GM23338 (cell line): ENCODE results near the gene ELFN2. TPM values are rescaled to one million over a fixed set of nuclear protein-coding genes. Genes with fewer than 3 reads are reported as not detected.

Experiments used
- ATAC-seq: fragments of 200-7000 bp; cut with Tn5 transposase; 3 replicates; pipeline ENCODE4 v1.9.1; 2020
- DNase-seq: peaks from one replicate; pipeline ENCODE4 v3.0.0-alpha.2; 2015; ENCODE audit warnings: low spot score
- H2AFZ ChIP-seq: fragments of 200-600 bp; sonication (generic); 2 replicates; pipeline ENCODE4 v1.8.0; 2016; ENCODE audit warnings: antibody characterized with exemption, mild to moderate bottlenecking, moderate library complexity
- H3F3A ChIP-seq: fragments of 200-600 bp; sonication (generic); replicated peaks from 2 replicates; pipeline ENCODE4 v1.8.0; 2017; ENCODE audit warnings: antibody characterized with exemption, mixed run types, low read depth
- H3K27ac ChIP-seq: fragments of 200-600 bp; sonication (generic); 2 replicates; pipeline ENCODE4 v1.6.1; 2016; ENCODE audit warnings: low read depth
- H3K27me3 ChIP-seq: fragments of 200-600 bp; sonication (generic); 2 replicates; pipeline ENCODE4 v1.8.0; 2016; ENCODE audit warnings: mild to moderate bottlenecking, mixed run types, moderate library complexity; ENCODE audit not compliant: insufficient read depth
- H3K36me3 ChIP-seq: fragments of 200-600 bp; sonication (generic); 2 replicates; pipeline ENCODE4 v1.8.0; 2016; ENCODE audit warnings: mild to moderate bottlenecking; ENCODE audit not compliant: insufficient read depth
- H3K4me1 ChIP-seq: fragments of 200-600 bp; sonication (generic); 2 replicates; pipeline ENCODE4 v1.8.0; 2016; ENCODE audit warnings: mild to moderate bottlenecking, moderate library complexity; ENCODE audit not compliant: insufficient read depth
- H3K4me2 ChIP-seq: fragments of 200-600 bp; sonication (generic); 2 replicates; pipeline ENCODE4 v1.7.1; 2017; ENCODE audit warnings: mixed run types
- H3K4me3 ChIP-seq: fragments of 200-600 bp; sonication (generic); 2 replicates; pipeline ENCODE4 v1.6.1; 2016; ENCODE audit warnings: mixed run types
- H3K79me2 ChIP-seq: fragments of 200-600 bp; sonication (generic); replicated peaks from 2 replicates; pipeline ENCODE4 v1.8.0; 2017; ENCODE audit warnings: mild to moderate bottlenecking; ENCODE audit not compliant: insufficient read depth
- H3K9me2 ChIP-seq: fragments of 200-600 bp; sonication (generic); 2 replicates; pipeline ENCODE4 v1.8.0; 2017; ENCODE audit not compliant: insufficient read depth
- H4K20me1 ChIP-seq: fragments of 200-600 bp; sonication (generic); replicated peaks from 2 replicates; pipeline ENCODE4 v1.8.0; 2017; ENCODE audit warnings: mild to moderate bottlenecking; ENCODE audit not compliant: insufficient read depth
- H3K27ac Mint-ChIP-seq: 2 replicates; pipeline ENCODE4 v1.8.0; 2020; ENCODE audit warnings: inconsistent platforms, mild to moderate bottlenecking, moderate library complexity, mixed read lengths
- H3K27me3 Mint-ChIP-seq: 3 replicates; pipeline ENCODE4 v1.8.0; 2022; ENCODE audit warnings: low read depth, mild to moderate bottlenecking, moderate library complexity, mixed read lengths, inconsistent platforms; ENCODE audit not compliant: insufficient read depth, poor library complexity
- H3K36me3 Mint-ChIP-seq: 3 replicates; pipeline ENCODE4 v1.8.0; 2021; ENCODE audit warnings: low read depth, mild to moderate bottlenecking, inconsistent platforms, moderate library complexity, mixed read lengths
- H3K4me1 Mint-ChIP-seq: 3 replicates; pipeline ENCODE4 v1.8.0; 2020; ENCODE audit warnings: mild to moderate bottlenecking, inconsistent platforms, mixed read lengths
- H3K4me3 Mint-ChIP-seq: 3 replicates; pipeline ENCODE4 v1.8.0; 2021; ENCODE audit warnings: moderate library complexity, mild to moderate bottlenecking, inconsistent platforms, mixed read lengths
- H3K9me3 Mint-ChIP-seq: 3 replicates; pipeline ENCODE4 v1.8.0; 2020; ENCODE audit warnings: moderate library complexity, mild to moderate bottlenecking, inconsistent platforms, mixed read lengths
- CREB1 ChIP-seq: fragments of 250-450 bp; sonication (Bioruptor Pico); IDR thresholded peaks from 2 replicates; pipeline ENCODE4 v1.5.0; 2020; ENCODE audit warnings: low read depth, mild to moderate bottlenecking, moderate library complexity
- EZH2phosphoT487 ChIP-seq: fragments of 200-600 bp; sonication (generic); IDR thresholded peaks from one replicate; pipeline ENCODE4 v1.8.1; 2018; ENCODE audit warnings: antibody characterized with exemption; ENCODE audit not compliant: unreplicated experiment
- JUNB ChIP-seq: IDR thresholded peaks from one replicate; pipeline ENCODE4 v1.6.1; 2016; ENCODE audit warnings: antibody characterized with exemption; ENCODE audit not compliant: unreplicated experiment
- POLR2AphosphoS5 ChIP-seq: IDR thresholded peaks from 2 replicates; pipeline ENCODE4 v1.6.1; 2016; ENCODE audit warnings: antibody characterized with exemption, low read depth
- STAT1 ChIP-seq: IDR thresholded peaks from one replicate; pipeline ENCODE4 v1.6.1; 2016; ENCODE audit warnings: antibody characterized with exemption; ENCODE audit not compliant: unreplicated experiment
- ZNF114 ChIP-seq: fragments of 250-450 bp; sonication (Bioruptor Pico); IDR thresholded peaks from 2 replicates; pipeline ENCODE4 v1.5.0; 2020; ENCODE audit warnings: mild to moderate bottlenecking, moderate library complexity
- polyA plus RNA-seq: library from polyadenylated mRNA; unstranded; fragments of >200 nt; fragmentation: Nextera tagmentation; extraction: Ambion mirVana; gene quantifications from 2 replicates; pipeline ENCODE4 v1.2.1, GENCODE V29; 2016
- total RNA-seq: library from RNA; depleted of rRNA; stranded (reverse); fragments of >200 nt; shearing (Covaris generic); gene quantifications from 2 replicates; pipeline ENCODE4 v1.2.3, GENCODE V29; 2014
- TF ChIP-seq, protein P1 (sequence below), 2 experiments: fragments of 200-600 bp in 1 of 2; sonication (generic) in 1 of 2; conservative IDR thresholded peaks; 2 replicates each; pipeline versions ENCODE4 v1.5.1 to v1.6.1; 2016 to 2017; ENCODE audit warnings: antibody characterized with exemption in 2 of 2, low read depth in 2 of 2, mild to moderate bottlenecking in 2 of 2, moderate library complexity in 1 of 2
- TF ChIP-seq, protein P2 (sequence below): IDR thresholded peaks from one replicate; pipeline ENCODE4 v1.6.1; 2018; ENCODE audit warnings: antibody characterized with exemption; ENCODE audit not compliant: unreplicated experiment

ELFN2 gene
- total and polyA plus RNA-seq, 2 experiments from 2014 or later: 0.18 to 0.35 TPM

DNA sequence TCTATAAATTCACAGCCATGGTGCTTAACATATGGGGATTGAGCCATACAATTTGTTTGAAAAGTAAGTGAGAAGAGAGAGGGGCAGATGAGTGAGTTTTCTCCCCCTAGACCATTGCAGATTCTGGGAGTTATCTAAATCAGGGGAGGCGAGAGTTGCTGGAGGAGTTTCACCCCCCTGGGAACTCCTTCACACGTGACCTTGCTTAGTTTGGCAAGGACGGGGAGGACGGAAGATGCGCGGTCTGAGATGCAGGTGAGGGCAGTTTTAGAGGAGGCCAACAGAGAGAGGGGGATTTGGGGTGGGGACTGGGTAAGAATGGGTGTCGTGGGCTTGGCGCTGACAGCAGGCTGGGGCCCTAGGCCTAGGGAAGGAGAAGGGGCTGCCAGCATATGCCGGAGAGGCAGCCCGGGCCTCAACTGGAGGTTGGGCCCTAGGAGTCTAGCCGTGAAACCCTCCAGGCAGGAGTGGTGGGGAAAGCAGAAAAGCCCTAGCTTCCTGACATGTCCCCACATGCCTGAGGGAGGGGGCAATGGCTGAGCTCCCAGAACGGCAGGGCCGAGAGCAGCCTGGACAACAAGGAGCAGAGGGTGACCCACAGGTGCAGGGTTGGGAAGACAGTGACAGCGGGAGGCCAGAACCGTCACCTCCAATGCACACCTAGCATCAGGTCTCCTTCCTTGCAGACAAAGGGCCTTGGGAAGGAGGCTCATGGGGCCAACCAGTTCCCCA, 63.9 kb downstream of the ELFN2 start:
- DNase-seq (no peak), ATAC-seq (no peak)
- Mint-ChIP-seq H3K36me3 (no peaks in the 10 kb centered on the region), H3K4me3 (no peak overlapping the region; the same call in 2 of the 3 replicates), H3K9me3 (no peaks in the 10 kb centered on the region), H3K4me1 (peaks cover 21% of the 10 kb centered on the region), H3K27me3 (peaks cover 13% of the 10 kb centered on the region), H3K27ac (no peak overlapping the region)
- no peaks in the 10 kb centered on the region for H3K79me2 ChIP-seq
- no peaks in the 10 kb centered on the region for H3K36me3 ChIP-seq
- H2AFZ ChIP-seq: peak overlapping the region; percentile 23; the same call in 1 of the 2 replicates
- H3K27ac ChIP-seq: no peak overlapping the region
- TF ChIP-seq, protein P1, sequence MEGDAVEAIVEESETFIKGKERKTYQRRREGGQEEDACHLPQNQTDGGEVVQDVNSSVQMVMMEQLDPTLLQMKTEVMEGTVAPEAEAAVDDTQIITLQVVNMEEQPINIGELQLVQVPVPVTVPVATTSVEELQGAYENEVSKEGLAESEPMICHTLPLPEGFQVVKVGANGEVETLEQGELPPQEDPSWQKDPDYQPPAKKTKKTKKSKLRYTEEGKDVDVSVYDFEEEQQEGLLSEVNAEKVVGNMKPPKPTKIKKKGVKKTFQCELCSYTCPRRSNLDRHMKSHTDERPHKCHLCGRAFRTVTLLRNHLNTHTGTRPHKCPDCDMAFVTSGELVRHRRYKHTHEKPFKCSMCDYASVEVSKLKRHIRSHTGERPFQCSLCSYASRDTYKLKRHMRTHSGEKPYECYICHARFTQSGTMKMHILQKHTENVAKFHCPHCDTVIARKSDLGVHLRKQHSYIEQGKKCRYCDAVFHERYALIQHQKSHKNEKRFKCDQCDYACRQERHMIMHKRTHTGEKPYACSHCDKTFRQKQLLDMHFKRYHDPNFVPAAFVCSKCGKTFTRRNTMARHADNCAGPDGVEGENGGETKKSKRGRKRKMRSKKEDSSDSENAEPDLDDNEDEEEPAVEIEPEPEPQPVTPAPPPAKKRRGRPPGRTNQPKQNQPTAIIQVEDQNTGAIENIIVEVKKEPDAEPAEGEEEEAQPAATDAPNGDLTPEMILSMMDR (conservative IDR thresholded peaks at IDR 0.05; ENCODE audit: low read depth in 2 of 2): no peak
- no peak for TF ChIP-seq CREB1 (CRISPR knock-in tag)
- H3K9me2 ChIP-seq: no peaks in the 10 kb centered on the region
- no peak overlapping the region for H3K4me2 ChIP-seq
- H3K27me3 ChIP-seq: no peaks in the 10 kb centered on the region
- H3K4me3 ChIP-seq: no peak overlapping the region
- no peaks in the 10 kb centered on the region for H4K20me1 ChIP-seq
- no peaks in the 10 kb centered on the region for H3F3A ChIP-seq
- no peaks in the 10 kb centered on the region for H3K4me1 ChIP-seq

DNA sequence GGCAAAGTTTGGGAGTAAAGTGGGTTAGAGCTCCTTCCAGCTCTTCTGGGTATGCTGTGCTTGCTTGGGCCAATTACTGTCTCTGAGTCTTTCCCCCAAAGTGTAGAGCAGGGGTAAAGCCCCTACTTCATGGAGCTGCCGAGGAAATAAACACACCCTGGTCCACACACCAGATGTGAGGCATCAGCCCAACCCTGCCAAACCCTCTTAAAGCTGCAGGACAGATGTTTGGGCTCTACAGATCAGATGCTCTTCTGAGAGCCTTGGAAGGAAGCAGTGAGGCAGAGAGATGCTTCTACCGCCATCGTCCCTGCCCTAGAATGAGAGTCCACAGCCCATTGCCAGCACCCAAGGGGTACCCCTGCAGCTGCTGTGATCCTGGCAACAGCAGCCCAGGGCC, 64.7 kb downstream of the ELFN2 start:
- no peak overlapping the region for H3K27ac ChIP-seq
- H3K4me1 Mint-ChIP-seq: peaks cover 15% of the 10 kb centered on the region
- H3K27me3 Mint-ChIP-seq: peaks cover 12% of the 10 kb centered on the region
- no peaks in the 10 kb centered on the region for H3K4me1 ChIP-seq
- TF ChIP-seq POLR2AphosphoS5 (no peak), JUNB (no peak), EZH2phosphoT487 (no peak), ZNF114 (CRISPR knock-in tag) (no peak), STAT1 (no peak)
- TF ChIP-seq, protein P2, sequence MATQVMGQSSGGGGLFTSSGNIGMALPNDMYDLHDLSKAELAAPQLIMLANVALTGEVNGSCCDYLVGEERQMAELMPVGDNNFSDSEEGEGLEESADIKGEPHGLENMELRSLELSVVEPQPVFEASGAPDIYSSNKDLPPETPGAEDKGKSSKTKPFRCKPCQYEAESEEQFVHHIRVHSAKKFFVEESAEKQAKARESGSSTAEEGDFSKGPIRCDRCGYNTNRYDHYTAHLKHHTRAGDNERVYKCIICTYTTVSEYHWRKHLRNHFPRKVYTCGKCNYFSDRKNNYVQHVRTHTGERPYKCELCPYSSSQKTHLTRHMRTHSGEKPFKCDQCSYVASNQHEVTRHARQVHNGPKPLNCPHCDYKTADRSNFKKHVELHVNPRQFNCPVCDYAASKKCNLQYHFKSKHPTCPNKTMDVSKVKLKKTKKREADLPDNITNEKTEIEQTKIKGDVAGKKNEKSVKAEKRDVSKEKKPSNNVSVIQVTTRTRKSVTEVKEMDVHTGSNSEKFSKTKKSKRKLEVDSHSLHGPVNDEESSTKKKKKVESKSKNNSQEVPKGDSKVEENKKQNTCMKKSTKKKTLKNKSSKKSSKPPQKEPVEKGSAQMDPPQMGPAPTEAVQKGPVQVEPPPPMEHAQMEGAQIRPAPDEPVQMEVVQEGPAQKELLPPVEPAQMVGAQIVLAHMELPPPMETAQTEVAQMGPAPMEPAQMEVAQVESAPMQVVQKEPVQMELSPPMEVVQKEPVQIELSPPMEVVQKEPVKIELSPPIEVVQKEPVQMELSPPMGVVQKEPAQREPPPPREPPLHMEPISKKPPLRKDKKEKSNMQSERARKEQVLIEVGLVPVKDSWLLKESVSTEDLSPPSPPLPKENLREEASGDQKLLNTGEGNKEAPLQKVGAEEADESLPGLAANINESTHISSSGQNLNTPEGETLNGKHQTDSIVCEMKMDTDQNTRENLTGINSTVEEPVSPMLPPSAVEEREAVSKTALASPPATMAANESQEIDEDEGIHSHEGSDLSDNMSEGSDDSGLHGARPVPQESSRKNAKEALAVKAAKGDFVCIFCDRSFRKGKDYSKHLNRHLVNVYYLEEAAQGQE: no peak
- H3K36me3 Mint-ChIP-seq: no peaks in the 10 kb centered on the region
- no peaks in the 10 kb centered on the region for H4K20me1 ChIP-seq
- no peaks in the 10 kb centered on the region for H3F3A ChIP-seq
- no peak overlapping the region for H3K4me3 Mint-ChIP-seq
- no peak overlapping the region for H3K27ac Mint-ChIP-seq
- no peak for ATAC-seq
- no peaks in the 10 kb centered on the region for H3K79me2 ChIP-seq
- no peak overlapping the region for H3K4me3 ChIP-seq
- H3K9me2 ChIP-seq: no peaks in the 10 kb centered on the region
- H3K9me3 Mint-ChIP-seq: no peaks in the 10 kb centered on the region
- H3K36me3 ChIP-seq: no peaks in the 10 kb centered on the region
- H3K27me3 ChIP-seq: no peaks in the 10 kb centered on the region
- no peak for DNase-seq
- H2AFZ ChIP-seq: no peak overlapping the region
- H3K4me2 ChIP-seq: no peak overlapping the region
